Measurements from ENCODE around the gene TXNDC16. TPM values are rescaled to one million over a fixed set of nuclear protein-coding genes. Genes with fewer than 3 reads are reported as not detected.

TXNDC16 gene
- total and polyA plus RNA-seq, 10 donors, result 1.5 to 18.1 (median 14.9) TPM

GRCh38 chr14:52563120-52563519, 10.8 kb upstream of the TXNDC16 start:
- Histone ChIP-seq H3K36me3 (no peaks in the 10 kb centered on the region), H3K9me3 (peaks cover 0 to 11% (median 9%) of the 10 kb centered on the region in 8 donors), H3K27me3 (replicated peaks in 1 of 7) (peaks cover 0 to 5% (median 0%) of the 10 kb centered on the region in 7 donors), H3K27ac (no peak overlapping the region), H3K4me3 (no peak overlapping the region), H3K4me1 (no peaks in the 10 kb centered on the region)
- 80 to 91% (median 88%) methylated on average over 2 of the region's 2 CpGs for WGBS, 5 donors
- no peak for TF ChIP-seq CTCF (IDR thresholded peaks at IDR 0.05 in 8 of 11, conservative IDR thresholded peaks at IDR 0.05 in 3 of 11)
- TF ChIP-seq POLR2A (IDR thresholded peaks at IDR 0.05), result no peak
- no peak for TF ChIP-seq POLR2AphosphoS5 (IDR thresholded peaks at IDR 0.05)
- intact Hi-C loops (cut with DNase I; ENCODE audit: low total_unique reads), result no loop called here
- no peak for DNase-seq

- intact Hi-C loops (cut with DNase I; ENCODE audit: low total_unique reads), result no loop called here
- Histone ChIP-seq H3K36me3 (no peaks in the 10 kb centered on the region), H3K27me3 (replicated peaks in 1 of 7) (peaks cover 0 to 16% (median 0%) of the 10 kb centered on the region in 7 donors), H3K4me3 (no peak overlapping the region), H3K4me1 (peaks cover 5 to 10% (median 7%) of the 10 kb centered on the region in 6 donors), H3K27ac (no peak overlapping the region), H3K9me3 (peaks cover 0 to 12% (median 9%) of the 10 kb centered on the region in 8 donors)
- TF ChIP-seq CTCF (IDR thresholded peaks at IDR 0.05 in 8 of 11, conservative IDR thresholded peaks at IDR 0.05 in 3 of 11) (no peak), POLR2A (IDR thresholded peaks at IDR 0.05) (no peak), POLR2AphosphoS5 (IDR thresholded peaks at IDR 0.05) (no peak)
- DNase-seq, result no peak
- 94 to 99% (median 95%) methylated on average over 2 of the region's 2 CpGs for WGBS, 5 donors
Measured at GRCh38 chr14:52558688-52559087, 6.4 kb upstream of the TXNDC16 start.

- Histone ChIP-seq H3K4me1 (peaks cover 14 to 42% (median 24%) of the 10 kb centered on the region in 6 donors), H3K27ac (peak overlapping the region in 5 of 8 donors; percentile 77 to 96 (median 93)), H3K36me3 (no peaks in the 10 kb centered on the region), H3K4me3 (peak overlapping the region; percentile 63 to 93 (median 76)), H3K27me3 (replicated peaks in 1 of 7) (peaks cover 0 to 16% (median 0%) of the 10 kb centered on the region in 7 donors), H3K9me3 (peaks cover 0 to 9% (median 6%) of the 10 kb centered on the region in 8 donors)
- intact Hi-C loops (cut with DNase I; ENCODE audit: low total_unique reads), result no loop called here
- 6 to 8% (median 6%) methylated on average over 21 to 22 of the region's 22 CpGs for WGBS, 5 donors
- DNase-seq, result peak; percentile 96
- peak in 1 of 11 experiments; percentile 4 for TF ChIP-seq CTCF (IDR thresholded peaks at IDR 0.05 in 8 of 11, conservative IDR thresholded peaks at IDR 0.05 in 3 of 11)
- TF ChIP-seq POLR2AphosphoS5 (IDR thresholded peaks at IDR 0.05), result peak; percentile 67 to 84 (median 84)
- TF ChIP-seq POLR2A (IDR thresholded peaks at IDR 0.05), result no peak
Measured at GRCh38 chr14:52553671-52554575, 1.6 kb upstream of the TXNDC16 start.

Data from spleen (tissue), 11 donors.